SK-N-SH (cell line): ENCODE results near the gene SLC66A3. TPM values are rescaled to one million over a fixed set of nuclear protein-coding genes. Genes with fewer than 3 reads are reported as not detected.

Source experiments
- CTCF ChIA-PET: fragments of 300-600, 350-600 bp; formaldehyde crosslinking; extraction: SDS; loops from one replicate; lab custom pipeline; 2021; lab: Yijun Ruan, JAX
- POLR2A ChIA-PET: fragments of 350-600 bp; sonication (Branson Sonifier 250); formaldehyde crosslinking; extraction: SDS; loops from one replicate; lab custom pipeline; 2020; ENCODE audit warnings: antibody characterized with exemption, inconsistent platforms; lab: Yijun Ruan, JAX
- DNase-seq: peaks from one replicate; pipeline ENCODE4 v3.0.0; 2012
- H2AFZ ChIP-seq: fragments of 200-600 bp; sonication (generic); 2 replicates; pipeline ENCODE4 v1.8.1; 2016; ENCODE audit warnings: antibody characterized with exemption, mild to moderate bottlenecking, low read depth
- H3F3A ChIP-seq: fragments of 200-600 bp; sonication (generic); replicated peaks from 2 replicates; pipeline ENCODE3; 2016; ENCODE audit warnings: antibody characterized with exemption, mild to moderate bottlenecking; ENCODE audit not compliant: insufficient read depth
- H3K27ac ChIP-seq, 2 experiments: fragments of 200-500 bp in 1 of 2; fragments of 200-600 bp in 1 of 2; sonication (Bioruptor generic) in 1 of 2; sonication (generic), shearing (Covaris generic) in 1 of 2; 2 replicates each; pipeline versions ENCODE4 v1.5.1 to v1.6.1; 2014 to 2016; ENCODE audit warnings: low read depth in 2 of 2, inconsistent platforms in 1 of 2, low read length in 1 of 2, mild to moderate bottlenecking in 1 of 2, mixed read lengths in 1 of 2
- H3K27me3 ChIP-seq: fragments of 200-600 bp; sonication (generic), shearing (Covaris generic); 2 replicates; pipeline ENCODE4 v1.6.1; 2016; ENCODE audit warnings: mixed run types; ENCODE audit not compliant: insufficient read depth
- H3K36me3 ChIP-seq, 2 experiments: fragments of 200-500 bp in 1 of 2; fragments of 200-600 bp in 1 of 2; sonication (Bioruptor generic) in 1 of 2; sonication (generic) in 1 of 2; replicated peaks in 1 of 2; 2 replicates each; pipeline versions ENCODE3 to v1.5.1; 2014 to 2016; ENCODE audit warnings: low read length in 1 of 2, mild to moderate bottlenecking in 1 of 2; ENCODE audit not compliant: insufficient read depth in 2 of 2, control insufficient read depth in 1 of 2
- H3K4me1 ChIP-seq, 2 experiments: fragments of 200-500 bp in 1 of 2; fragments of 200-600 bp in 1 of 2; sonication (Bioruptor generic) in 1 of 2; sonication (generic), shearing (Covaris generic) in 1 of 2; 2 replicates each; pipeline versions ENCODE4 v1.5.1 to v1.6.1; 2014 to 2016; ENCODE audit warnings: low read depth in 1 of 2, low read length in 1 of 2, mixed run types in 1 of 2; ENCODE audit not compliant: insufficient read depth in 2 of 2, control insufficient read depth in 1 of 2
- H3K4me2 ChIP-seq: fragments of 200-600 bp; sonication (generic), shearing (Covaris generic); 2 replicates; pipeline ENCODE4 v1.6.1; 2017; ENCODE audit warnings: mixed run types
- H3K4me3 ChIP-seq, 2 experiments: fragments of 200-500 bp in 1 of 2; fragments of 200-600 bp in 1 of 2; sonication (Bioruptor generic) in 1 of 2; sonication (generic), shearing (Covaris generic) in 1 of 2; 2 replicates each; pipeline versions ENCODE4 v1.5.1 to v1.8.1; 2014 to 2016; ENCODE audit warnings: low read depth in 2 of 2, inconsistent platforms in 1 of 2, low read length in 1 of 2, mild to moderate bottlenecking in 1 of 2, mixed read lengths in 1 of 2, moderate library complexity in 1 of 2
- H3K79me2 ChIP-seq: fragments of 200-600 bp; sonication (generic); 2 replicates; pipeline ENCODE4 v1.8.1; 2017; ENCODE audit warnings: mild to moderate bottlenecking; ENCODE audit not compliant: insufficient read depth
- H3K9ac ChIP-seq: fragments of 200-600 bp; sonication (generic); 2 replicates; pipeline ENCODE4 v1.6.1; 2017; ENCODE audit warnings: mixed run types
- H3K9me2 ChIP-seq: fragments of 200-600 bp; sonication (generic); 2 replicates; pipeline ENCODE4 v1.6.1; 2017; ENCODE audit warnings: mixed run types
- H3K9me3 ChIP-seq: fragments of 200-600 bp; sonication (generic); 2 replicates; pipeline ENCODE4 v1.6.1; 2017; ENCODE audit warnings: mixed run types, mild to moderate bottlenecking, moderate library complexity
- H4K20me1 ChIP-seq: fragments of 200-600 bp; sonication (generic); 2 replicates; pipeline ENCODE4 v1.6.1; 2017; ENCODE audit warnings: mild to moderate bottlenecking, mixed run types; ENCODE audit not compliant: insufficient read depth
- CTCF ChIP-seq: fragments of 200-600 bp; sonication (generic); IDR thresholded peaks from 2 replicates; pipeline ENCODE4 v1.6.1; 2017; ENCODE audit warnings: antibody characterized with exemption, mild to moderate bottlenecking, moderate library complexity
- ELF1 ChIP-seq: IDR thresholded peaks from 2 replicates; pipeline ENCODE4 v1.4.0; 2012
- EP300 ChIP-seq, 2 experiments: IDR thresholded peaks; 2 replicates each; pipeline versions ENCODE4 v1.4.0 to v1.6.1; 2012; ENCODE audit warnings: borderline replicate concordance in 1 of 2, low read depth in 1 of 2, low read length in 1 of 2
- EZH2phosphoT487 ChIP-seq: fragments of 200-600 bp; sonication (generic); IDR thresholded peaks from 2 replicates; pipeline ENCODE4 v1.6.1; 2017; ENCODE audit warnings: low read depth, mixed run types, mild to moderate bottlenecking, antibody characterized with exemption, moderate library complexity, borderline replicate concordance
- FOSL2 ChIP-seq: IDR thresholded peaks from 2 replicates; pipeline ENCODE4 v1.4.0; 2012; ENCODE audit warnings: low read depth, mild to moderate bottlenecking, moderate library complexity, borderline replicate concordance
- FOXJ3 ChIP-seq: sonication (generic); formaldehyde crosslinking; IDR thresholded peaks from 2 replicates; pipeline ENCODE4 v1.5.1; 2020; ENCODE audit warnings: mild to moderate bottlenecking, missing genetic modification reagents
- GABPA ChIP-seq: IDR thresholded peaks from 2 replicates; pipeline ENCODE4 v1.4.0; 2012; ENCODE audit warnings: low read depth, mild to moderate bottlenecking
- GATA2 ChIP-seq: sonication (generic); formaldehyde crosslinking; IDR thresholded peaks from 2 replicates; pipeline ENCODE4 v1.5.0; 2020; ENCODE audit warnings: mild to moderate bottlenecking, missing genetic modification reagents
- MEF2A ChIP-seq: IDR thresholded peaks from 2 replicates; pipeline ENCODE4 v1.4.0; 2012; ENCODE audit warnings: low read depth, borderline replicate concordance
- POLR2AphosphoS5 ChIP-seq: IDR thresholded peaks from 2 replicates; pipeline ENCODE4 v1.6.1; 2012; ENCODE audit warnings: low read depth, low read length
- RCOR1 ChIP-seq: fragments of 150-350 bp; IDR thresholded peaks from 2 replicates; pipeline ENCODE4 v1.6.1; 2017; ENCODE audit warnings: antibody characterized with exemption, low read length
- RXRA ChIP-seq: IDR thresholded peaks from 2 replicates; pipeline ENCODE4 v1.4.0; 2012; ENCODE audit warnings: low read depth, mild to moderate bottlenecking, borderline replicate concordance
- SIN3A ChIP-seq: IDR thresholded peaks from 2 replicates; pipeline ENCODE4 v1.6.1; 2012; ENCODE audit warnings: low read depth, mild to moderate bottlenecking, low read length, moderate library complexity, borderline replicate concordance
- TCF12 ChIP-seq: IDR thresholded peaks from 2 replicates; pipeline ENCODE4 v1.4.0; 2012
- YY1 ChIP-seq: IDR thresholded peaks from 2 replicates; pipeline ENCODE4 v1.4.0; 2012; ENCODE audit warnings: low read depth, mild to moderate bottlenecking
- WGBS: methylation state at CpG from one replicate; pipeline ENCODE4 v1.1.6; 2017; ENCODE audit warnings: low lambda C conversion rate; 5-methylcytosine and 5-hydroxymethylcytosine counted together
- polyA plus RNA-seq, 3 experiments: library from polyadenylated mRNA; depleted of rRNA; stranded (reverse); fragments of >200 nt; gene quantifications; 2 replicates each; pipeline ENCODE4 v1.2.3, GENCODE V29; 2012
- TF ChIP-seq, protein P1 (sequence below): IDR thresholded peaks from 2 replicates; pipeline ENCODE4 v1.4.0; 2012; ENCODE audit warnings: low read depth
- TF ChIP-seq, protein P2 (sequence below): fragments of 150-350 bp; IDR thresholded peaks from 2 replicates; pipeline ENCODE4 v1.6.1; 2016; ENCODE audit warnings: mild to moderate bottlenecking, low read depth, low read length

SLC66A3 gene
- polyA plus RNA-seq, 1 of the 3 experiments (the other 2 are of a cell fraction), result 49.0 TPM

- H3K4me2 ChIP-seq, result no peak overlapping the region
- H4K20me1 ChIP-seq, result no peaks in the 10 kb centered on the region
- no peaks in the 10 kb centered on the region for H3K79me2 ChIP-seq
- TF ChIP-seq GABPA, result no peak
- TF ChIP-seq FOXJ3 (CRISPR knock-in tag), result no peak
- no peak for TF ChIP-seq POLR2AphosphoS5
- TF ChIP-seq RXRA, result no peak
- TF ChIP-seq ELF1, result no peak
- no peak for TF ChIP-seq RCOR1
- TF ChIP-seq TCF12, result no peak
- no peak for TF ChIP-seq YY1
- no peak for TF ChIP-seq EP300 (IDR thresholded peaks at IDR 0.05; ENCODE audit: borderline replicate concordance in 1 of 2, low read depth in 1 of 2, low read length in 1 of 2)
- no peak for TF ChIP-seq MEF2A
- TF ChIP-seq SIN3A, result no peak
- WGBS, result 33% methylated on average over 3 of the region's 3 CpGs
- no peaks in the 10 kb centered on the region for H3K36me3 ChIP-seq
- H2AFZ ChIP-seq, result no peak overlapping the region
- no peaks in the 10 kb centered on the region for H3K9me2 ChIP-seq
- ChIA-PET CTCF (interaction anchor here (1.2 to 7.8 kb wide), 2 partner anchors 14 to 435 kb away, joined by 3 to 81 read pairs; a partner anchor contains a TSS), POLR2A (no interaction called here)
- H3K27ac ChIP-seq, result no peak overlapping the region
- no peaks in the 10 kb centered on the region for H3K27me3 ChIP-seq
- DNase-seq, result no peak
- H3K9me3 ChIP-seq, result no peaks in the 10 kb centered on the region
- H3K4me1 ChIP-seq, result no peaks in the 10 kb centered on the region
- peaks cover 3% of the 10 kb centered on the region for H3F3A ChIP-seq
- H3K9ac ChIP-seq, result no peak overlapping the region
- H3K4me3 ChIP-seq, result no peak overlapping the region
These were observed 8.0 kb upstream of the SLC66A3 start for GRCh38 chr2:11147263-11147662.

- Histone ChIP-seq H3K9me2 (no peaks in the 10 kb centered on the region), H3K36me3 (no peaks in the 10 kb centered on the region), H3K27ac (no peak overlapping the region), H4K20me1 (no peaks in the 10 kb centered on the region), H3K27me3 (no peaks in the 10 kb centered on the region), H3K4me3 (no peak overlapping the region), H3K79me2 (peaks cover 14% of the 10 kb centered on the region; the same call in 1 of the 2 replicates), H3F3A (peaks cover 11% of the 10 kb centered on the region), H3K9ac (no peak overlapping the region), H3K9me3 (no peaks in the 10 kb centered on the region), H3K4me1 (peaks cover 0 to 15% of the 10 kb centered on the region in 2 experiments; a peak in 1 of 4 replicates), H3K4me2 (no peak overlapping the region), H2AFZ (no peak overlapping the region)
- TF ChIP-seq CTCF (no peak), EZH2phosphoT487 (no peak), FOSL2 (no peak), GATA2 (CRISPR knock-in tag) (no peak), POLR2AphosphoS5 (no peak), SIN3A (no peak)
- TF ChIP-seq, protein P1, sequence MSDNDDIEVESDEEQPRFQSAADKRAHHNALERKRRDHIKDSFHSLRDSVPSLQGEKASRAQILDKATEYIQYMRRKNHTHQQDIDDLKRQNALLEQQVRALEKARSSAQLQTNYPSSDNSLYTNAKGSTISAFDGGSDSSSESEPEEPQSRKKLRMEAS, result no peak
- TF ChIP-seq, protein P2, sequence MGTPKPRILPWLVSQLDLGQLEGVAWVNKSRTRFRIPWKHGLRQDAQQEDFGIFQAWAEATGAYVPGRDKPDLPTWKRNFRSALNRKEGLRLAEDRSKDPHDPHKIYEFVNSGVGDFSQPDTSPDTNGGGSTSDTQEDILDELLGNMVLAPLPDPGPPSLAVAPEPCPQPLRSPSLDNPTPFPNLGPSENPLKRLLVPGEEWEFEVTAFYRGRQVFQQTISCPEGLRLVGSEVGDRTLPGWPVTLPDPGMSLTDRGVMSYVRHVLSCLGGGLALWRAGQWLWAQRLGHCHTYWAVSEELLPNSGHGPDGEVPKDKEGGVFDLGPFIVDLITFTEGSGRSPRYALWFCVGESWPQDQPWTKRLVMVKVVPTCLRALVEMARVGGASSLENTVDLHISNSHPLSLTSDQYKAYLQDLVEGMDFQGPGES, result no peak
- CTCF ChIA-PET, result interaction anchor here (1.2 to 2.8 kb wide), 5 partner anchors 20 to 320 kb away, joined by 3 to 32 read pairs (median 5); a partner anchor contains a TSS
- DNase-seq, result no peak
- 98% methylated on average over 6 of the region's 6 CpGs for WGBS
- POLR2A ChIA-PET, result no interaction called here
These were observed 2.7 kb upstream of the SLC66A3 start for GRCh38 chr2:11152591-11152990.
